Measurements from ENCODE around the gene MAGOHB. TPM values are rescaled to one million over a fixed set of nuclear protein-coding genes. Genes with fewer than 3 reads are reported as not detected.
A peak's percentile ranks its signal among the peaks of the same experiment; 100 is the strongest.

Gene MAGOHB
- total and polyA plus RNA-seq, 2 of the 13 experiments (the other 11 are each of a cell fraction or from before 2014, with no cell fraction given) = 7.0 to 49.8 TPM

- no peak for TF ChIP-seq TRAFD1 (CRISPR knock-in tag; IDR thresholded peaks at IDR 0.05; ENCODE audit: borderline replicate concordance)
- no peak for TF ChIP-seq ZNF180 (CRISPR knock-in tag; IDR thresholded peaks at IDR 0.05; ENCODE audit: borderline replicate concordance, low read depth)
- no peak for TF ChIP-seq MZF1 (CRISPR knock-in tag; IDR thresholded peaks at IDR 0.05; ENCODE audit: borderline replicate concordance)
- TF ChIP-seq ZBTB46 (CRISPR knock-in tag; IDR thresholded peaks at IDR 0.05; ENCODE audit: borderline replicate concordance) = no peak
- 0 out of 2 replicates have a peak, but pooled peaks have one; percentile 33 for TF ChIP-seq NAIF1 (CRISPR knock-in tag; IDR thresholded peaks at IDR 0.05; ENCODE audit: borderline replicate concordance)
- TF ChIP-seq ARNT (IDR thresholded peaks at IDR 0.05) = no peak
- no peak for TF ChIP-seq HHEX (CRISPR knock-in tag; IDR thresholded peaks at IDR 0.05)
- TF ChIP-seq ZNF572 (CRISPR knock-in tag; IDR thresholded peaks at IDR 0.05) = no peak
- peak; percentile 89; the same call in 1 of the 2 replicates for TF ChIP-seq BCL3 (CRISPR knock-in tag; IDR thresholded peaks at IDR 0.05)
- peak; percentile 36; the same call in 1 of the 2 replicates for TF ChIP-seq FOXP4 (CRISPR knock-in tag; IDR thresholded peaks at IDR 0.05)
- peak; percentile 69; the same call in 1 of the 2 replicates for TF ChIP-seq MIER2 (CRISPR knock-in tag; IDR thresholded peaks at IDR 0.05)
- no peak for TF ChIP-seq DZIP1 (CRISPR knock-in tag; IDR thresholded peaks at IDR 0.05)
- peak; percentile 88 for TF ChIP-seq ZNF792 (CRISPR knock-in tag; IDR thresholded peaks at IDR 0.05)
- no peak for TF ChIP-seq ZNF816 (CRISPR knock-in tag; IDR thresholded peaks at IDR 0.05; ENCODE audit: borderline replicate concordance)
- TF ChIP-seq MED1 (CRISPR knock-in tag; IDR thresholded peaks at IDR 0.05) = peak; percentile 86
- TF ChIP-seq RBM39 (IDR thresholded peaks at IDR 0.05; ENCODE audit: low read depth, low read length, poor library complexity, severe bottlenecking) = no peak
- 0 out of 2 replicates have a peak, but pooled peaks have one; percentile 23 for TF ChIP-seq HMG20A (CRISPR knock-in tag; IDR thresholded peaks at IDR 0.05; ENCODE audit: borderline replicate concordance)
- peak; percentile 91 for TF ChIP-seq ZNF331 (CRISPR knock-in tag; IDR thresholded peaks at IDR 0.05)
- TF ChIP-seq ATF3 (CRISPR knock-in tag; IDR thresholded peaks at IDR 0.05) = peak; percentile 84
- TF ChIP-seq MATR3 (CRISPR knock-in tag; IDR thresholded peaks at IDR 0.05) = no peak
Observed at GRCh38 chr12:10613349-10614055, at the start of gene MAGOHB (continued).

Data from HepG2 (cell line).